AG04450 (cell line): ENCODE data around the gene CENPQ. TPM values are rescaled to one million over a fixed set of nuclear protein-coding genes. Genes with fewer than 3 reads are reported as not detected.
A peak's percentile ranks its signal among the peaks of the same experiment; 100 is the strongest.

Experiments
- CTCF ChIA-PET: fragments of 300-600, 350-600 bp; formaldehyde crosslinking; extraction: SDS; loops from one replicate; lab custom pipeline; 2022; ENCODE audit warnings: antibody characterized with exemption, inconsistent platforms; lab: Charles Lee
- POLR2A ChIA-PET: fragments of 350-600 bp; formaldehyde crosslinking; extraction: SDS; loops from one replicate; lab custom pipeline; 2021; ENCODE audit warnings: antibody characterized with exemption, inconsistent platforms; lab: Yijun Ruan, JAX
- DNase-seq: peaks from one replicate; pipeline ENCODE4 v3.0.0-alpha.2; 2011; ENCODE audit warnings: low read depth, low spot score
- H3K27ac ChIP-seq: one replicate; pipeline ENCODE4 v1.5.1; 2012; ENCODE audit warnings: low read depth, low read length, control low read depth
- H3K27me3 ChIP-seq: one replicate; pipeline ENCODE4 v1.6.0; 2012; ENCODE audit warnings: low read length; ENCODE audit not compliant: control insufficient read depth, insufficient read depth
- H3K4me3 ChIP-seq: 2 replicates; pipeline ENCODE4 v1.5.1; 2011; ENCODE audit warnings: mild to moderate bottlenecking, low read depth, low read length, control low read depth
- H3K9me3 ChIP-seq: 2 replicates; pipeline ENCODE4 v1.5.1; 2012; ENCODE audit warnings: low read length; ENCODE audit not compliant: control insufficient read depth, insufficient read depth
- polyA plus RNA-seq: library from polyadenylated mRNA; depleted of rRNA; stranded (reverse); fragments of >200 nt; gene quantifications from 2 replicates; pipeline ENCODE4 v1.2.3, GENCODE V29; 2011
- TF ChIP-seq, protein P1 (sequence below): IDR thresholded peaks from 2 replicates; pipeline ENCODE4 v1.5.1; 2011; ENCODE audit warnings: low read depth, low read length, control low read depth, inconsistent platforms

CENPQ gene
- polyA plus RNA-seq, 1 experiment: 6.5 TPM

DNA sequence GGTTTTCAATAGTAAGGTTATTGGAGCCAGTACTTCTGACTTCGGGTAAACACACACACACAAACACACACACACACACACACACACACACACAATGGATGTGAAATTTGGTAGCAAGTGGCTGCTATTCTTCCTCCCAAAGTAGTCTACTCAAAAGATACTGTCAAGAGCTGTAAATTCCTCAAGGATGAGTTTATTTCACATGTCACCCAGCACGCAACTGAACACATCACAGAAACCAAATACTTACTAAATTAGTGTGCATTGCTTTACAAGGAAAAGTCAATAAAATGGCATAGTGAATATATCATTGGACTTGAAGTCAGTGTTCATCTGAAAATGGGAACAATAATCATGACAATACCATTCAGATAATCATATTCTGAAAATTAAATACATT is 33.0 kb upstream of the CENPQ start:
- ChIA-PET POLR2A (no interaction called here), CTCF (interaction anchor here (0.9 to 1.1 kb wide), 2 partner anchors 20 to 23 kb away, joined by 3 to 5 read pairs; no protein-coding TSS in a partner anchor)
- DNase-seq: no peak
- TF ChIP-seq, protein P1, sequence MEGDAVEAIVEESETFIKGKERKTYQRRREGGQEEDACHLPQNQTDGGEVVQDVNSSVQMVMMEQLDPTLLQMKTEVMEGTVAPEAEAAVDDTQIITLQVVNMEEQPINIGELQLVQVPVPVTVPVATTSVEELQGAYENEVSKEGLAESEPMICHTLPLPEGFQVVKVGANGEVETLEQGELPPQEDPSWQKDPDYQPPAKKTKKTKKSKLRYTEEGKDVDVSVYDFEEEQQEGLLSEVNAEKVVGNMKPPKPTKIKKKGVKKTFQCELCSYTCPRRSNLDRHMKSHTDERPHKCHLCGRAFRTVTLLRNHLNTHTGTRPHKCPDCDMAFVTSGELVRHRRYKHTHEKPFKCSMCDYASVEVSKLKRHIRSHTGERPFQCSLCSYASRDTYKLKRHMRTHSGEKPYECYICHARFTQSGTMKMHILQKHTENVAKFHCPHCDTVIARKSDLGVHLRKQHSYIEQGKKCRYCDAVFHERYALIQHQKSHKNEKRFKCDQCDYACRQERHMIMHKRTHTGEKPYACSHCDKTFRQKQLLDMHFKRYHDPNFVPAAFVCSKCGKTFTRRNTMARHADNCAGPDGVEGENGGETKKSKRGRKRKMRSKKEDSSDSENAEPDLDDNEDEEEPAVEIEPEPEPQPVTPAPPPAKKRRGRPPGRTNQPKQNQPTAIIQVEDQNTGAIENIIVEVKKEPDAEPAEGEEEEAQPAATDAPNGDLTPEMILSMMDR: no peak
- Histone ChIP-seq H3K4me3 (no peak overlapping the region), H3K27ac (no peak overlapping the region), H3K27me3 (no peaks in the 10 kb centered on the region), H3K9me3 (no peaks in the 10 kb centered on the region)

DNA sequence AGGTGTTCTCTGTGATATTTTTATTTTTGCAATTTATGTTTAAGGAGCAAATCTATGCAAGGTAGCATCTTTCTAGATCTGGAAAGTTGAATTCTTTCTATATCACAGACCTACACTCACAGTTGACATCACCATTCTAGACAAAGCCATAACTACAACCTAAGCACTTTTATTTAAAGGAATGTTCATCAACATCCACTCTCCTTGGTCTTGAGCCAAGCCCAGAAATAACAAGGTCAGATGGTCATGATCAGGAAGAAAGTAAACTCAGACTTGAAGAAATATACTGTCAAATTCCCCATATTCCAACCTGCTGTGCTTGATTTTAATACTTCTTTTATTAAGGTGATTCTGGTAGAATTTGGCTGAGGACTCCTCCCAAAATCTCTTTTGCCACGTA is 32.3 kb upstream of the CENPQ start:
- Histone ChIP-seq H3K27ac (no peak overlapping the region), H3K9me3 (no peaks in the 10 kb centered on the region), H3K27me3 (no peaks in the 10 kb centered on the region), H3K4me3 (no peak overlapping the region)
- no peak for DNase-seq
- POLR2A ChIA-PET: no interaction called here
- TF ChIP-seq, protein P1: no peak
- CTCF ChIA-PET: interaction anchor here (2.1 kb wide), 1 partner anchor 21 kb away, joined by 8 read pairs; no protein-coding TSS in a partner anchor

DNA sequence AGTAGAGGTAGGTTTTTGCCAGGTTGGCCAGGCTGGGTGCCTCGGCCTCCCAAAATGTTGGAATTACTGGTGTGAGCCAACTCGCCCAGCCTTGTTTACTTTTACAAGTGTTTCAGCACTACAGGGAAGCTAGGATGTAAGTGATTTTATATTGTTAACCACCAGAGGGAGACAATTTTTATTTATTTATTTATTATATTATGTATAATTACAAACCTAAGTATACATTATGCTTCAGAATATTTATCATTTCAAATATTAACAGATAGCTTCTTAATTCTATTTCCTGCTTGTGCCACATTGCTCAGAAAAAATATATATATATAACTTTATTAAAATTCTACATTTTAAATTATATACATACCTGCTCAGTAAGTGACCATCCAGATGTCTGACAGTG is 9.9 kb upstream of the CENPQ start:
- no peaks in the 10 kb centered on the region for H3K9me3 ChIP-seq
- CTCF ChIA-PET: interaction anchor here (0.6 to 1.2 kb wide), 14 partner anchors 9 to 1856 kb away, joined by 3 to 8 read pairs (median 4); no protein-coding TSS in a partner anchor
- no peaks in the 10 kb centered on the region for H3K27me3 ChIP-seq
- TF ChIP-seq, protein P1: peak; percentile 44
- DNase-seq: no peak
- no peak overlapping the region for H3K27ac ChIP-seq
- POLR2A ChIA-PET: no interaction called here
- no peak overlapping the region for H3K4me3 ChIP-seq

DNA sequence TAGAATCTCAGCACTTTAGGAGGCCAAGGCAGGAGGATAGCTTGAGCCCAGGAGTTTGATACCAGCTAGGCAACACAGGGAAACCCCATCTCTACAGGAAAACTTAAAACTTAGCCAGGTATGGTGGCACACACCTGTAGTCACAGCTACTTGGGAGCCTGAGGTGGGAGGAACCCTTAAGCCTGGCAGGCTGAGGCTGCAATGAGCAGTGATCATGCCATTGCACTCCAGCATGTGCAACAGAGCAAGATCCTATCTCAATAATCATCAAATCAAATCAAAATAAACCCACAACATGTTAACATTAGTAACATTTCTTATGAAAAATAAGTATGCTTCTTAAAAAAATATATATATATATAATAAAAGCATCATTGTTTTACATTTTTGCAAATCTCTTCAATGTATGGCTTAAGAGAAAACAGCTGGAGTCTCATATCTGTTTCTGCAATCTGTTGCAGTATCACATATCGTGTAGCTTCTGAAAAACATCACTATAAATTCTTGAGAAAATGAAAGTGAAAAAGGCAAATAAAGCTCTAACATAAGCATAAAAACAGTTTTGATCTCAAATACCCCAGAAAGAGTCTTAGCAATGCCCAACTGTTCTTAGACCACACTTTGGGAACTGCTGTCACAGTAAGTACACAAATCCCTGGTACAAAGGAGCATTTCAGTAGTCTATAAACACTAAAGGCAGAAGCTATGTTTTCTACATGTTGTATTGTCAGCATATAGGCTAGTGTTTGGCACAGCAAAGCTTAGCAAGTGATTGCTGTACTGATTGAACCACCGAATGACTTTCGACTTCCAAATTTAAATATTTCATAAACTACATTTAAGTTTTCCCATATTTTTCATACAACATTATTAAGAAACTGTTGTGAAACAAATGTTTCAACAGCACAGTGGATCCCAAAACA is 8.1 kb upstream of the CENPQ start:
- DNase-seq: no peak
- Histone ChIP-seq H3K27ac (no peak overlapping the region), H3K4me3 (no peak overlapping the region), H3K9me3 (no peaks in the 10 kb centered on the region), H3K27me3 (no peaks in the 10 kb centered on the region)
- POLR2A ChIA-PET: no interaction called here
- CTCF ChIA-PET: interaction anchor here (1.0 to 1.7 kb wide), 3 partner anchors 8 to 45 kb away, joined by 3 to 5 read pairs (median 5); no protein-coding TSS in a partner anchor
- TF ChIP-seq, protein P1: no peak

DNA sequence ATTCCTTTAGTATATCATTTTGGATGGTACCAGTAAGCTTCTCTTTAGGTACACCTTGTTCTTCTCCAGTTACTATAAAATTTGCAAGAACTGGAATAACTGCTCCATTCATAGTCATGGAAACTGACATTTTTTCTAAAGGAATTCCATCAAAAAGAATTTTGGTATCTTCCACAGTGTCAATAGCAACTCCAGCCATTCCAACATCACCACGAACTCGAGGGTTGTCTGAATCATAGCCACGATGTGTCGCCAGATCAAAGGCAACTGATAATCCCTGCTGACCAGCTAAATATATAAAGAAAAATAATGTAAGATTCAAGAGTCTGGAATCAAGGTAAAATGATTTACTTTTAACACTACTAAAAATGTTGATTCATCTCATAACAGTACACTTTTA is 5.4 kb upstream of the CENPQ start:
- H3K27ac ChIP-seq: no peak overlapping the region
- TF ChIP-seq, protein P1: no peak
- ChIA-PET POLR2A (no interaction called here), CTCF (no interaction called here)
- no peak overlapping the region for H3K4me3 ChIP-seq
- no peaks in the 10 kb centered on the region for H3K27me3 ChIP-seq
- no peaks in the 10 kb centered on the region for H3K9me3 ChIP-seq
- no peak for DNase-seq
